GM12891 (cell line): Measurements from ENCODE around the gene GON7.

Experiments
- DNase-seq: peaks from one replicate; pipeline ENCODE4 v3.0.0; 2011; ENCODE audit warnings: low spot score; ENCODE audit not compliant: insufficient read length
- FAIRE-seq: peaks from 2 replicates; lab custom pipeline; 2011; peaks lifted over from hg19 to GRCh38; lab: Jason Lieb, UNC
- PAX5 ChIP-seq: IDR thresholded peaks from 2 replicates; pipeline ENCODE4 v1.6.1; 2011; ENCODE audit warnings: low read length, moderate library complexity, mild to moderate bottlenecking; ENCODE audit not compliant: insufficient read depth, severe bottlenecking
- POLR2A ChIP-seq: IDR thresholded peaks from 2 replicates; pipeline ENCODE4 v1.6.1; 2011; ENCODE audit warnings: low read depth, low read length, control low read depth
- POLR2AphosphoS5 ChIP-seq: IDR thresholded peaks from 2 replicates; pipeline ENCODE4 v1.6.1; 2011; ENCODE audit warnings: low read depth, low read length, control low read depth
- POU2F2 ChIP-seq: IDR thresholded peaks from 2 replicates; pipeline ENCODE4 v1.6.1; 2011; ENCODE audit warnings: low read depth, mild to moderate bottlenecking, control low read depth, low read length, moderate library complexity
- SPI1 ChIP-seq: IDR thresholded peaks from 2 replicates; pipeline ENCODE4 v1.6.1; 2011; ENCODE audit warnings: low read depth, low read length, control low read depth
- TAF1 ChIP-seq: IDR thresholded peaks from 2 replicates; pipeline ENCODE4 v1.6.1; 2011; ENCODE audit warnings: low read depth, low read length, control low read depth

The GON7 gene

GRCh38 chr14:93231129-93231979 is 24.5 kb upstream of the GON7 start:
- DNase-seq (no peak), FAIRE-seq (peak; percentile 54)
- TF ChIP-seq PAX5 (no peak), TAF1 (no peak), POU2F2 (no peak), POLR2AphosphoS5 (no peak), SPI1 (no peak)

- FAIRE-seq, result no peak
- no peak for DNase-seq
- TF ChIP-seq TAF1 (no peak), POLR2AphosphoS5 (no peak), SPI1 (no peak), PAX5 (no peak), POU2F2 (no peak), POLR2A (no peak)
Measured at GRCh38 chr14:93230539-93230938, 23.7 kb upstream of the GON7 start.

- no peak for FAIRE-seq
- TF ChIP-seq TAF1 (no peak), POU2F2 (no peak), POLR2AphosphoS5 (no peak), POLR2A (no peak), PAX5 (no peak), SPI1 (no peak)
- no peak for DNase-seq
Measured at GRCh38 chr14:93228550-93228949, 21.7 kb upstream of the GON7 start.

GRCh38 chr14:93223565-93223964 is 16.7 kb upstream of the GON7 start:
- no peak for FAIRE-seq
- DNase-seq, result no peak
- TF ChIP-seq POLR2A (no peak), POLR2AphosphoS5 (no peak)

DNA sequence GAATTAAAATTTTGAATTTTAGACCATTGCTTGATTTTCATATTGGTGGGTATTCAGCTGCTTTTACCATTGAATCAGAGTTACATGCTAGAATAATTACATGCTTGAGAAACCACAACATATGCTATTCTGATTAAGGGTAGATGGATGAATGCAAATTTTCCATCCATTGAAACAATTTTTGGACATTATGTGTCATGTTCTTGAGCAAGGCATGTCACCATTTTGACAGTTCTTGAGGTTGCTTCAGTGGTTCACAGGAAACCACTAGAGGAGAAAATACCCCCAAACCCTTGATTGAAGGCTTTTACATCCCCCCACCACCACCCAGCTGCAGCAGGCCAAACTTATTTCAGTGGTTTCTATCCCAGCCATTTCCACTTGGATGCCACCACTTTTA is 13.6 kb upstream of the GON7 start:
- DNase-seq (no peak), FAIRE-seq (peak; percentile 38)
- no peak for TF ChIP-seq TAF1
- TF ChIP-seq PAX5, result no peak
- no peak for TF ChIP-seq SPI1
- no peak for TF ChIP-seq POU2F2
- no peak for TF ChIP-seq POLR2AphosphoS5
- TF ChIP-seq POLR2A, result no peak

DNA sequence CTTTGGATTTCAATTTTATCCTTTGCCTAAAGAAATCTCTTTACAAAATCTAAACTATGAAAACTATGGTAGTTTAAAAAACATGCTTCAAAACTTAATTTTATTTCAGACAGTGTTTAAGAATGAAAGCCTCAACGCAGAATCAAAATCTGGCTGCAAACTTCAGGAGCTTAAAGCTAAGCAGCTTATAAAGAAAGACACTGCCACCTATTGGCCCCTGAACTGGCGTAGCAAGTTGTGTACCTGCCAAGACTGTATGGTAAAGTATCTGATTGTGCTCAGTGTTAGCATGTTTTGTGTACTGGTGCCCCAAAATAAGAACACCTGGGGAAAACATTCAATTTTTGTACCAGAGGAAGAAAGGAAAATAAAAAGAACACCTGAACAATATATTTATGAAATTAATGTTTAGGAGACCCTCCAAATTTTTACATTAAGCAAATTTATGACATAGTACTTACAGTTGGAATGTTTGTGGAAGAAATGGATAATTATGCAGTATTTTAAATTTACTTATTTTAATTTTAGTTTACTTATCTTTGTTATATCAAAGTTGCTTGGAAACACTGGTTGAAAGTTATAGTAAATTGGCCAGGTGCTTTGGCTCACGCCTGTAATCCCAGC is 12.3 kb upstream of the GON7 start:
- no peak for DNase-seq
- FAIRE-seq, result peak; percentile 71
- TF ChIP-seq POU2F2 (no peak), SPI1 (no peak), POLR2A (no peak), TAF1 (no peak), POLR2AphosphoS5 (no peak), PAX5 (no peak)

DNA sequence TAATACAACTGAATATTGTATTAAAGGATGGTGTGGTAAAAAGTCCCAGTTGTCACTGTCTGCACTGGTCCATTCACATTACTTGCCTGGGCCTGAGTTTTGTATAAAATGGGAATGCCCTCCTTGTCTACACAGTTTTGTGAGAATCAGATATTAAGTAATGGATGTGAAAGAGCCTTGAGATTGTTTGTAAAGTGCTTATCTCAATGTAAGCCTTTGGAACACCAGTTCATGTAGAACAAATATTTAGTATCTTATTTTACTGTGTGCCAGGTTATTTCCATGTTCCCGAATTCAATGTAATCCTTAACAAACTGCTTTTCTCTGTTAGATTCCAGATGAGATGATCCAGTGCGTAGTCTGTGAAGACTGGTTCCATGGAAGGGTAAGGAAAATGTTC is 7.7 kb upstream of the GON7 start:
- DNase-seq (no peak), FAIRE-seq (no peak)
- no peak for TF ChIP-seq POLR2A
- TF ChIP-seq POU2F2, result no peak
- TF ChIP-seq TAF1, result no peak
- no peak for TF ChIP-seq PAX5
- no peak for TF ChIP-seq POLR2AphosphoS5
- no peak for TF ChIP-seq SPI1

DNA sequence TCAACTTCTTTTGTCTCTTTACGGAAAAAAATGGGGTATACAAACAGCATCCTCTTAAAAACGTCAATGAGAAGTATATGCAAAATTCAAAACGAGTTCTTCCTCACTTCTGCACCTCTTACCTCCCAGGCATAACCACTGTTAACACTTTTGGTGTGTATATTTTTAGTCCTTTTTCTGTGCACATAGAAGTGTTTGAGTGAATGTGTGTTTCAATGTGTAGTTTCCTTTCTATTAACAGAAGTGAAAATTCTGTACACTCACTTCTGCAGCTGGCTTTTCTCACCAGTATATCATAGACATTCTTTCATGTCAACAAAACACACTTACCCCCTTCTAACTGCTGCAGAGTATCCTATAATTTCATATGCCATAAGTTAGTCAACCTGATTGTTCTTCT is 5.6 kb upstream of the GON7 start:
- TF ChIP-seq POLR2A (no peak), SPI1 (peak; percentile 47; the same call in 1 of the 2 replicates)
- FAIRE-seq (peak; percentile 9), DNase-seq (no peak)

GRCh38 chr14:93207468-93208308 is 823 bp upstream of the GON7 start:
- TF ChIP-seq POLR2AphosphoS5, result no peak
- TF ChIP-seq PAX5, result no peak
- TF ChIP-seq SPI1, result no peak
- no peak for TF ChIP-seq POU2F2
- no peak for TF ChIP-seq POLR2A
- TF ChIP-seq TAF1, result no peak
- FAIRE-seq (no peak), DNase-seq (no peak)
